ENCODE data around the gene OPCML.

The OPCML gene

DNA sequence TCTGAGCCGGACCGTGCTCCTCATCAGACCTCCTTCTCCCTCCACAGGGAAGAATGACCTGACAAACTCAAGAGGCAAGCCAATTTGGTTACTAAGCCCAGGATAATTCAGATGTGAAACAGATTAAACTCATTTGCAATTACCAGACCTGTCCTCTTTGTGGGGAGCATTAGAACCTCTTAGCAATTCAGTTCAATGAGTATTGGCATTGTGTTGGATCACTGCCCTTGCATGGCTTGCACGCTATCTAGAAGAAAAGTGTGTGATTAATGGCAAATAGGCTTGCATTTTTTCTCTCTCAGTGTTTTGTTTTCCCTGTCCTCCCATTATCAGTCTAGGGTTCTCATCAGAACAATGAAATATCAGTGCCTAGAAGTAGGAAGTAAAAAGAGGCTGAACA is 365.6 kb downstream of the OPCML start:
- no peak for DNase-seq

- no peak for DNase-seq
These were observed 367.3 kb downstream of the OPCML start for GRCh38 chr11:133164986-133165385.

DNA sequence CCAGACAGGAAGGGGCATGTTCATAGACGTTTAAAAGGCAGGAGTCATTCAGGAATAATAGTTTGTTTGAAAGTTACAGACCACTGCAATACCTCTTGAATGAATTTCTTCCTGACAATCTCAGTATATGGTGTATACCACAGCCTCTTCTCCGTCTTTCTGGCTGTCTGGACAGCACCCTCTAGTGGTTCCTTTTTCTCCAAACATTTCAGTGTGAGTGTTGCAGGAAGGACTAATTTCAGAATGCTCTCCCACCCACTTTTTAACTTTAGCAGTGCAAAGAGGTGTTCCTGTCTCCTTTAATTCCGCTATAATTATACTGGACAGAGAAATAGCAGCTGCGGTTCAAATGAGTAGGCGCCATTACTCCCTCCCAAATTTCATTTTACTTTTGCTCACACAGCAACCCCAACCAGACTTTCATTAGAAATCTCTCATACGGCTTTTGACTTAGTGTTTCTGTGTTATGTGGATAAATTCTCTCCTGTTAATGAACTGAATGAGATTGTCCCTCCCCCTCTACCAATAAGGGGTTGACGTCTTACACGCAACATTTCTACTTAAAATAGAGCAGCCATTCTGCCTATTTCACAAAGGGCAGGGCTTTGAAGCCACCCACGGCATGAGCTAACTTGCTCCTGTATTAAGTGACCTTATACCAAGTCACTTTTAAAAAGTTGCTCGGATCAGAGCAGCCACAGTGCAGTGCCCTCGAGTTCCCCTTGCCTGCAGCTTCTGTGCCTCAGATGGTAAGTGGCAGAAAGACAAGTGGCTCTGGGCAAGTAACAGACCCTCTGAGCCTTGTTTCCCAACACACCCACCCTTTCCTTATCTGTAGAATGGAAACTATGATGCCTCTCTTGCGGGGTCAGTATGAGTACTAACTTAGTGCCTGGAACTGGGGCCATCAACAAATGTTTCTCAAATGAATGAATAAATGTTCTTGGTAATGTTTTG is 368.6 kb downstream of the OPCML start:
- peak; percentile 24 for DNase-seq

DNA sequence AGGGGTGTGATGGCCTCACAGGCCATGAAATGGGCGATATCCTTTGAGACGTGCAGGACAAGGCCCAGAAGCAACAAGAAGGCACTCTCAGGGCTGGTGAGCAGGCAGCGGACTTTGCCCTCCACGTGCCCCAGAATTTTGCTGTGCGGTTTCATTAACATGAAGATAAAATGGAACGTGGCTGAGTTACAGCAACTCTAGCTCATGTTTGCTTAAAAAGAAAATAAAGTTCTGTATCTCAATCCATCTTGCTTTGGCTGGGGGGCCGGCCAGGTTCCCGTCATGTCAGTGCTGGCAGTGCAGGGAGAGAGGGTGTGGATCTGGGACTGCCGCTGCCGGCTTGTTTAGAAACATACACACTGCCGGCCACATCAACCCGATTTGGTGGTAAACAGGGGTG is 370.1 kb downstream of the OPCML start:
- DNase-seq, result no peak

DNA sequence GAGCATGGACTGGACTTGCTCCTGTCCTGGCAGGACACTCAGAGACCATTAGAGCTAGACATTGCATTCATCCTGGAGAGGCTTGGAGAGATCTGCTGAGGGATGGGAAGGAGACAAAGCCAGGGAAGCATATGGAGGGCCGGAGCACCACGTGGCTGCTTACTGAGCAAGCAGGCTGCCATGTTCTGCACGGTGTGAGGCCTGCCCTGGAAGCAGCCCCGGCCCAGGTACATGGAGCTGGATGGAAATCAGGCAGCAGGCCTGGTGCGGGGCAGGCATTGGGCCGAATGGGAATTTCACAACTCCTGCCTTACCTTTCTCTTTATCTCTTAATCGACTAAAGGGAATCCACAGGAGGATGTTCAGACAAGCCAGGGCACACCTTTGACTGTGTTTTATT is 371.5 kb downstream of the OPCML start:
- no peak for DNase-seq

DNA sequence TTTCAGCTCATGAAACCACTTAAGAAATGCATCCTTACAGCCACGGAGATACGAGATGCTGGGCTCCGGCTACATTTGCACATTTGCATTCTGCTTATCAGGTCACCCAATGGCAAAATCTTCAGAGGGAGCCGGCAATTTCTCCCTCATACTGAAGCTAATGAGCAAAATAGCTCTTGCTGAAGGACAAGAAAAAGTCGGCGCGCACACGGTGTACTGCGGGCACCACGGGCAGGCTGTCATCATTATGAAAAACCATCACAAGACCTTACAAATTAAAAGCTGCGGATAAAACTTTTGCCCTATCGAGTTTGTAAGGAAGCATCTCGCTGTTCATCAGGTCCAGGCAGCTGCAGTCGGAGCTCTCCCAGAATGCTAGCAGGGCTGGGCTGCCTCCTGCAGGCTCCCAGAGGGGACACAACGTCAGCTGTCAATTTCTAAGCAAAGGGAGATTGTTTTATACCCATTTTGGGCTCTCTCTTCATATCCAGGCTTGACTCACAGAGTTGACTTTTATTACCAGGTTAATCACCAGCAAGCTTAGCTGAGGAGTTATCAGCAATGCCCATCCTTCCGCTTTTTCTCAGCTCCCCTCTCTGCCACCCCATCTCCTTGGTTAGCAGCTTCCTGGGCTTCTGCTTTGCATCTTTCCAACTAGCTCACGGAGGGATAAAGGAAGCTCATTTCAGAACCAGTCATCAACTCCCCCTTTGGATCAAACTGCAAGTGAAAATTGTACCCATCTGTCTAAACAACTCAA is 375.1 kb downstream of the OPCML start:
- DNase-seq, result no peak

GRCh38 chr11:133154781-133155180 is 377.5 kb downstream of the OPCML start:
- DNase-seq, result no peak

GRCh38 chr11:133154076-133154475 is 378.2 kb downstream of the OPCML start:
- DNase-seq, result no peak

- no peak for DNase-seq
These were observed 379.3 kb downstream of the OPCML start for GRCh38 chr11:133153031-133153430.

GRCh38 chr11:133149698-133150097 is 382.6 kb downstream of the OPCML start:
- DNase-seq, result no peak

GRCh38 chr11:133147625-133148024 is 384.7 kb downstream of the OPCML start:
- no peak for DNase-seq

DNA sequence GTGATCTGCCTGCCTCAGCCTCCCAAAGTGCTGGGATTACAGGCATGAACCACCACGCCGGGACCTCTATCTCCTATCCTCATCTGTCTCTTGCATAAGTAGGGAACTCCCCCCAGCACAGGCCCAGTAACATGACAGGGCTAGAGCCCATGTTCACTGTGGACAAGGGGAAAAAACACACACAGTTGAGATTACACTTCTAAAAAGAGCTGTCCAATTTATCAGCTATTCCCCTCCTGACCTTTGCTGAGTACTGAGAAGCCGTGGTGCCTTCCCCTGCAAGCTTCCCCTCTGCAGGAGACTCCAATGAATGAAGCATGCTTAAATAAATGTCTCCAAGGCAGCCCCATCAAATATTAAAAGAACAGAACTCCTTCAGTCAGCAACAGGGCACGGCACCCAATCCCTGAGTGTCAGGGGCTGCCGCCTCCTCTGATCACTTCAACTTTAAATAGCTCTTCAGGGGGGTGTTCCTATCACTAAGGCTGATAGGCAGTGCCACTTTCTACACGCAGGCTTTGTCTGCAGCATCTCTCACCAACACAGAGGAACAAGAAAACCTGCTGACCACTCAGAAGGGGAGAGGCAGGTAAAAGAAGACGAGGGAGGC is 385.5 kb downstream of the OPCML start:
- no peak for DNase-seq

GRCh38 chr11:133137939-133138338 is 394.4 kb downstream of the OPCML start:
- DNase-seq, result no peak

DNA sequence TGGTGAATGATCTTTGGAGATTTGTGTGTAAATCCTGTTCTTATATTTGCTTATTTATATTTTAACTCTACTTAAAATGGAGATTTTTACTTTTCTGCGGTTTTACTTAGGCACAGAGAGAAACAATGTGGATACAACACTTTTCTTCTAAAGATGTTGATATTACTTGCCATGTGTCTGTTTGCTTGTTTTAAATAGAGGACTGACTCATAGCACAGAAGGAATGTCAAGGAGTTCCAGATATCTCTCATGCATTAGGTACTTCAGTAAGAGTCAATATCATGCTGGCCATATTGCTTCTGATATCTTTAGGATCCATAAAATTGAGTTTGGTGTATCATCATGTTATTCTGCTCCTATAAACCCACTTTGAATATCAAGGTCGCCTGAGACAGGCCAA is 395.0 kb downstream of the OPCML start:
- no peak for DNase-seq

- no peak for DNase-seq
These were observed 395.9 kb downstream of the OPCML start for GRCh38 chr11:133136376-133136775.

DNA sequence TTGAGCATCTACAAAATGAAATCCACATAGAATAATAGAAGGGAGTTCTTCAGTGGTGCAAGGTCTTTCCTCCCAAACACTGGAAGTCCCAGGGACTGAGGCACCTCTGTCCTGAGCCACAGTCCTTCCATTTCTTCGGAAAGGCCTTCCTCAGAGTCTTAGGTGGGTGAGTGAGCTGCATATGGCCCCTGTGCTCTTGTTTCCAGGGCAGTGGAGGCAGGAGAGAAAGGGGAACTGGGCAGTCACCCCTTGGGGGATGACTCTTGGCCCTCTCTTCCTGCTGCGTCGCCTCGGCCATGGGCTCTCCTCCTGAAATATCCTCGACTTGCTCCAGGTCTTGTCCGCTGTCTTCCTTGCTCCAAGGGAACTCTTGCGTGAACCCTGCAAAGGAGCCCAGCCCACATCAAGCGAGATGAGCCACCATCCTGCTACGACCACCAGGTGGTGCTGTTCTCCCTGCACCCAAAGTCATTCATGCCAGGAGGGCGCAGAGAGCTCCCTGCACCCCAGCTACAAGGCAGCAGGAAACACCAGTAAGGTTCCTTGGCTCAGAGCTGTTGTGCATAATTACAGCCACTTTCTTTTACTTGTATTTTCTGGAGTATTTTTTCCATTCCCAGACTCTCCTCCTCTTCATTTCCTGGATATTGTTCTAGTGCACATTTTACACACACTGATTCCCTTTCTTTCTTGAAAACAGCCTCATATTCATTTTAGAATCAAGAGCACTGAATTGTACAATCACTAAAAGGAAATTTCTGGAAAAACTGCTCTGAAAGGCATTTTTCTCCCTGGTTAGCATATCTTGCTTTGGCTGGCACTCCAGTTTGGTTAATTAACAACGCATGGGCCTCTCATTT is 397.8 kb downstream of the OPCML start:
- DNase-seq, result peak; percentile 38

- no peak for DNase-seq
These were observed 398.7 kb downstream of the OPCML start for GRCh38 chr11:133133606-133134005.

DNA sequence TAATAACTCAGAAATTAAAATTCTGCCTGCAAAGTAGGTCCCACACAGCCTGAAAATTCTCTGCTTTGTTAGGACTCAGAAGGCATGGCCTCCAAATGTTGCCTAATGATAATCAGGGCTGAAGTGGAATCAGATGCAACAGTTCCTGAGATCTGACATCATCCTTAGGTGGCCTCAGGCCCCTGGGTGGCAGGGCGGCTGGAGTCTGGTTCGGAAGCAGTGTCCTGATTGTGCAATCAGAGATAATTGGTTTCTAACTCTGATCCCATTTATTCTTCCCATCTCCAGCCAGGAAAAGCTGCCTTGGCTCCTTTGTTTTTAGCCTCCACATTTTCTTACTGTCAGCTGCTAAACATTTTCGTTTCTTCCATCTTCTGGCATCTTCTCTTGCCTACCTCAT is 399.3 kb downstream of the OPCML start:
- no peak for DNase-seq

DNA sequence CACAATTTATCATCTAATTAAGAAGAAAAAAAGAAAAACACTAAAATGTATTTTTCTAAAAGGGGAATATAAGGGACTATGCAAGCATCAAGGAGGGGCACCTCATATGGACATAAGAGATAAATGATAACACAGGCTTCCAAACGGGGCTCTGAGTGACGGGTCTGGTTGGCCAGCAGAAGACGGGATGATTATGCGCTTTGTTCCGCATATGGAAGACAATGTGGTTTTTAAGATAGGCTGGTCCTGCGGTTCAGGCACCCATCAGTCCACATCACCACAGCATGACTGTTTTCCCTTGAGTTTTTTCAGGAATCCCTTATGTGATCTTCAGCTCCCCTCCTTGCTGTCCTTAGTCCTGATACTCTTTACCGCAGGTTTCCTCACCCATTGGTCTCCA is 404.6 kb downstream of the OPCML start:
- no peak for DNase-seq

- no peak for DNase-seq
These were observed 408.5 kb downstream of the OPCML start for GRCh38 chr11:133123796-133124195.

GRCh38 chr11:133123366-133123765 is 408.9 kb downstream of the OPCML start:
- DNase-seq, result no peak

DNA sequence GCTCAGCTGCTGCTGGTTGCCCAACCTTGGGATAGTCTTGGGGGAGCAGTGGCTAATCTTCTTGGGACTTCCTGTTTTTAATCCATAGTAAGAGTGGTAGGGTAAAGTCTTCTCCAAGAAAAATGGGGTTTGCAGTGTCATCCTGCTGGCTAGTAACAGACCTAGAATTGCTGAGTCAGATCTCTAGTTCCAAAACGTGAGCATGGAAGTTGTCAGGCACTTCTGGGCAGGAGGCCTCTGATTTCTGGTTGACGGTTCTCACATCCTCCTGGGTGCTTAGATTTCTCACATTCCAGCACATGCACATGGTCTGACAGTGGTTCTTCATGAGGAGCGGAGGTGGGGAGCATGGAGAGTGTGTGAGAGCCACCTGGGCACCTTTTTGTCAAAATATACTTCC is 410.0 kb downstream of the OPCML start:
- no peak for DNase-seq
